NCI-H526 (cell line): ENCODE measurements around the gene EAF2.
"Not testable (repeated sequence)": the region's sequence is repeated elsewhere in the genome, so short reads cannot be mapped to it uniquely, and the experiment has no call there.

Source experiments
- DNase-seq, 2 experiments: peaks; one replicate each; lab custom pipeline; 2025; lab: John Stamatoyannopoulos, UW

EAF2 gene

DNA sequence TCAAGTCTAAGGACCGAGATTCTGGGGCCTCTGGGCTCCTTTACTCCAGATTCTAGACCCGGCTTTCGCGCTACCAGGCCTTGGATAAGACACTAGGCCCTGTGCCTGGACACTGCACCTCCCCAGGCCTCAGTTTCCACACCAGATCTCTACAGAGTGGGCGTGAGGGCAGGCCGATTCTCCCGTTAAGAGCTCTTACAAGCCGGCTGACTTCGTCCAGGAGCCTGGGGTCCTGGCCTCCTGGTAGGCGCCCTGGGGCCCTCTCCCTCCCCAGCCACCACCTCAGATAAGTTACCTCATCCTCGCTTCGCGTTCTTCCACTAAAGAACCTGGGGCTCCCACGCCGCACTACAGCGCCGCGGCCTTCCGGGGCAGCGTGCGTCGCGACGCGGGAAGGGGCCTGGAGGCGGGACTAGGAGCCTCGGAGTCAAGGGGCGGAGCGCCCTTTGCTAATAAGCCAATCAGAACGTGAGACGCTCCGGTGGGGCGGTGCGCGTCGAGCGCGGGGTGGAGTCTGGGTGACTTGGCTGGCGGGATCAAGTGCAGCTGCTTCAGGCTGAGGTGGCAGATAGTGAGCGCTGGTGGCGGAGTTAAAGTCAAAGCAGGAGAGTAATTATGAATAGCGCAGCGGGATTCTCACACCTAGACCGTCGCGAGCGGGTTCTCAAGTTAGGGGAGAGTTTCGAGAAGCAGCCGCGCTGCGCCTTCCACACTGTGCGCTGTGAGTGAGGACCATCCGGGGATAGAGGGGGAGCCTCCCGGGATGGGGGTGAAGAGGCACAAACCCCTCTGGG is at the start of gene EAF2, which contains the start of gene IQCB1:
Gene EAF2, plus strand, starts transcription at position 539 of the 794 bp plus-strand sequence. Its CDS starts 77 bp downstream, at position 616.
Gene IQCB1, minus strand, starts transcription at position 390 of the 794 bp plus-strand sequence. CDS start 6,100 bp downstream, outside the sequence.
- peak; percentile 88 to 99 for DNase-seq

DNA sequence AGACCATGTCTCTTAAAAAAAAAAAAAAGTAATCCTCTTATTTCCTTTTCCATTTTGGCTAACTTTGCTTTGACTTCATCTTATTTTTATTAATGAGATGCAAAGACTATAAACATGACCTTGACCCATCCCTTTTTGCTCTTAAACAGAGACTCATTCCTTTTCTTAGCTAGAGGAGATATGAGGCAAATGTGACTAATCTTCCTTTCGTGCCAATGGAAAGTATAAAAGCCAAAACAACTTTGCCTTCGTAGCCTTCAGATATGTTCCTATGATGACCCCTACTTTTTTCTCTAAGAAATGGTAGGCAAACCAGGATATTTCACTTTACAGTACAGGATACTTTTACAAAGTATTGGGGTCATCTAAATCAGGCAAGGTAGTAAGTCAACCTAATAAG is 48.5 kb upstream of the EAF2 start:
- no peak for DNase-seq

DNA sequence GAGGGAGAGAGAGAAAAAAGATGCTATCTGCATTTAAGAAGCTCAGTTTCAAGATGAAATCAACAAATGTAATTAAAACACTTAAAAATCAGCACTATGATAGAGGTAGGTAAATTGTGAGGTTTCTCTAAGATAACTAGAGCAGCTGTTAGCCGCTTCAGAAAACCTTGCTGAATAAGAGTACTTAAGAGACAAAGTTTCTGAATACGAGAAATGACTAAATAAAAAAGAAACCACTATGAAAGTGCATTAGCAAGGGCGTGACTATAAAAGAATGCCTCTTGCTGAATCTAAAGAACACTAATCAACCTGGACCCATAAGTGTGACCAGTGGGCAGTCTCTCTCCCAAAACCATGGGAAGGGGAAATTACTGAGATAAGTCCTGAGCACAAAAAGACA is 41.9 kb upstream of the EAF2 start:
- DNase-seq = no peak

DNA sequence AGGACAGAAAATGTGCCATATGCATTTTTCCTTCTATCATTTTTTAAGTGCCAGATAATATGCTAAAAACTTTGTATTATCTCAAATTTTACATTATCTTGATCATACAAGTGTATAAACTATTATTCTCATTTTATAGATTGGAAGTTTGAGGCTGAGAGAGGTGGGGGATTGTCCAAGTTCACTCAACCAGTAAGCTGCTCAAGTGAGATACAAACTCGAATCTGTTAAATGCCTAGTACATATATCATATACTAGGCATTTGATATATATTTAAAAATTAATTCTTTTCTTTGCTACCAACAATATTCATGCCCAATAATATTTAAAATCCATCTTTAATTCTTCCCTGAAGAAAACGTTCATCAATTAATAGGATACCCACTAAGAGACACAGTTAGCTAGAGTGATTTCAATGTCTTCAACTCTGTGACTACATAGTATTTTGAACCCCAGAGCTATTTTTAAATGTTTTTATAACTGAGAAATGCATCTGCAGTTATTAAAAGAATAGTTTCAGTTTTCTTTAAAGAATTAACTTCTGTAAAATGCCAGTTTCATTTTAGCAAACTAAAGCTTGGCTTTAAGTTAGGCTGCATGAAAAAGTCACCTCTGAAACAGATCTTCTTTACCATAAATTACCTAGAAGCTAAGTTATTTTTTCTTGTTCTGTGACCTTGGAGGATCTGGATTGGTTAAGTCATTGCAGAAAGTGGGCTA is 40.6 kb upstream of the EAF2 start:
- DNase-seq = no peak

DNA sequence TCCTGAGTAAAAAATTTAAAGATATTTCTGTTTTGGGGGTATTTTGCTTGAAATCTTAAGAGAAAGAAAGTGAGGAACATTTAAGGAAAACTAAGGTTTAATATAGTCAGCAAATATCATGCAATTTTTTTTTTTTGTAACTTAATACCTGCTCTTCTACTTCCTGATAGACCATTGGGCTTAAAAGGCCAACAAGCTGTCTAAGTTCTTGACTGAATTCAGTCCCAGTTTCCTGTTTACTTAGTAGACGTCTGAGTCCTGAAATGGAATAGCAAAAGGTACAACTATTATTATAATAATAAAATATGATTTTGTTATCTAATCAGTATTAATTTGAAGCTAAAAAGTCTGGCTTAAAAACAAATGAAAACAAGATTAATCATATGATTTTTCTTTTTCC is 38.0 kb upstream of the EAF2 start:
- no peak for DNase-seq

DNA sequence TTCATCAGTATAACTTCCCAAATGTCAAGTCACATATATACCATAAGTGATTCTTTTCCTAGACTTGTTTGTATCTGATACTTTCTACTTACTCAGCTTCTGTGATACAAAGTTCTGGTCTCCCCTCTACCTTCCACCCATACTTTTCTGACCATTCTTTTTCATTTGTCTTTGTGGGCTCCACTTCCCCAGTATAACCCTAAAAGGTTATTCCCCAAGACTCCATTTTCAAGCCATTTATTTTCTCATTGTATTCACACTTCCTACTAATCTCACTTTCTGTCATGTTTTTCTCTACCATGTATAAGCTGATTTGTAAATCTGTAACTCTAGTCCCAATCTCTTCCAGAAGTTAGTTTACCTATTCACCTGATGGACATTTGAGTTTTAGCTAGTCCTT is 34.1 kb upstream of the EAF2 start:
- no peak for DNase-seq

DNA sequence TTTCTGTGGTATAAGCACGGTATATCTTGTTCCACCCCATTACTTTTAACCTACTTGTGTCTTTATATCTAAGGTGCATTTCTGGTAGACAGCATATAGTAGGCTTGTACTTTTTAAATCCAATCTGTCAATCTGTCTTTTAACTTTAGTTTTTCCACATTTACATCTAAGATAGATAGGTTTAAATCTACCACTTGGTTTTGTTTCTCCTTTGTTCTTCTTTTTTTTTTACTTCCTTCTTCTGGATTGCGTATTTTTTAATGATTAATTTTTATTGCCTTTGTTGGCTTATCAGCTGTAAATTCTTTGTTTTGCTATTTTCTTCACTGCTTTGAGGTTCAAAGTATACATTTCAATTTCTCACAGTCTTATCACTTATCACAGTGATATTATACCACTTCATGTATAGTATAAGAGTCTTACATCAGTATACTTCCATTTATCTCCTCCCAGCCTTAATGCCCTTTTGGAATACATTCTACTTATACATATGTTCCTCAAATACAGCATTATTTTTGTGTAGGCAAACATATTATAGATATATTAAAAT is 31.2 kb upstream of the EAF2 start:
- no peak for DNase-seq

DNA sequence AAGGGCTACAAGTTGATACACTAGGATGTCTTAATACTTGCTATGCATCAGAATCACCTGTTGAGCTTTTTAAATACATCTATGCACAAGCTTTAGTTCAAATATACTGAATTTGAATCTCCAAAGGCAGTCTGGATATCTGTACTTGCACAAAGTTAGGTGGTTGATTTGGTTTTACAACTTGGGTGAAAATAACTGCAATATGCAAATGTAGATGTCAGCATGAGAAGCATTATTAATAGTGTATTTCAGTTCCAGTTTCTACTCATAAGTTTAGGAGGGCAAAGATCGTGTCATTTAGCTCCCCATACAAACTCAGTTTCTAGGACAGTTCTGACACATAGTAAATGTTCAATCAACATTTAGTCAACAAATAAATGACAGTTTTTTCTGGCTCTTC is 25.8 kb upstream of the EAF2 start:
- peak in 1 of 2 experiments; percentile 22 for DNase-seq

DNA sequence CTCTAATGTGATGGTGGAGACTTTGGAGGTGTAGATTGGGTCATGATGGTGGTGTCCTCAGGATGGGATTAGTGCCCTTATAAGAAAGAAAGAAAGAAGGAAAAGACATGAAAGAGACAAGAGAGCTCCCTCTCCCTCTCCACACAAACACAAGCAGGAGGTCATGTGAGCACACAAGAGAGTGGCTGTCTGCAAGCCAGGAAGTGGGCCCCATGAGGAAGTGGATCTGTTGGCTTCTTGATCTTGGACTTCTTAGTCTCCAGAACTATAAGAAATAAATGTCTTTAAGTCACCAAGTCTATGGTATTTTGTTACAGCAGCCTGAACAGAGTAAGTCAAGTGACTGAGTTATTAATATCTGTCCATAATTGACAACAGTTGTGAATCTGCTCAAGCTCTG is 17.3 kb upstream of the EAF2 start:
- no peak for DNase-seq

DNA sequence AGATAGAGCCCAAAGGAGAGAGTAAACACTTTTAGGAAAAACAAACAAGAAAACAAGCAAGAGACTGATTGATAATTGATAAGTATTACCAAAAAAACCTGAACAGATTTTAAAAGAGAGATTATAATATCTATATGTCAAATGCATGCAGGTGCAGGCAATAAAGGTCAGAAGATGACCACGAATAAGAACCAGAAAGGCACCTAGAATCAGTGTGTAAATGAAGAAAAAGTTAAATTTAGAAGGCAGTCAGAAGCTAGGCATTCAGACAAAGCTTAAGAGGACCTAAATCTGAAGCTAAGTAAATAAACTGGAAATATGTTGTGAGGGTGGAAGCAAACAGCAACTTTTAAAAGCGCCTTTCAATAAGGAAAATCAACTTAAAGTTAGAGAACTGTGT is 16.4 kb upstream of the EAF2 start:
- no peak for DNase-seq

DNA sequence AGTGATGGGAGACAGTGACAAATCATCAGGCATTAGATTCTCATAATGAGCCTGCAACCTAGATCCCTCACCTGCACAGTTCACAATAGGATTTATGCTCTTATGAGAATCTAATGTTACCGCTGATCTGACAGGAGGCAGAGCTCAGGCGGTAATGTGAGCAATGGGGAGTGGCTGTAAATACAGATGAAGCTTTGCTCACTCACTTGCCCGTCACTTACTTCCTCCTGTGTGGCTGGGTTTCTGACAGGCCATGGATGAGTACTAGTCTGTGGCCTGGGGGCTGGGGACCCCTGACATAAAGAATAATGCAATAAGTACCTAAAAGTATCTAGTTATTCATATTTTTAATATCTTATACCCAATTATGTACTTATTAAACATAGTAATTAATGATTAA is 15.8 kb upstream of the EAF2 start:
- no peak for DNase-seq

DNA sequence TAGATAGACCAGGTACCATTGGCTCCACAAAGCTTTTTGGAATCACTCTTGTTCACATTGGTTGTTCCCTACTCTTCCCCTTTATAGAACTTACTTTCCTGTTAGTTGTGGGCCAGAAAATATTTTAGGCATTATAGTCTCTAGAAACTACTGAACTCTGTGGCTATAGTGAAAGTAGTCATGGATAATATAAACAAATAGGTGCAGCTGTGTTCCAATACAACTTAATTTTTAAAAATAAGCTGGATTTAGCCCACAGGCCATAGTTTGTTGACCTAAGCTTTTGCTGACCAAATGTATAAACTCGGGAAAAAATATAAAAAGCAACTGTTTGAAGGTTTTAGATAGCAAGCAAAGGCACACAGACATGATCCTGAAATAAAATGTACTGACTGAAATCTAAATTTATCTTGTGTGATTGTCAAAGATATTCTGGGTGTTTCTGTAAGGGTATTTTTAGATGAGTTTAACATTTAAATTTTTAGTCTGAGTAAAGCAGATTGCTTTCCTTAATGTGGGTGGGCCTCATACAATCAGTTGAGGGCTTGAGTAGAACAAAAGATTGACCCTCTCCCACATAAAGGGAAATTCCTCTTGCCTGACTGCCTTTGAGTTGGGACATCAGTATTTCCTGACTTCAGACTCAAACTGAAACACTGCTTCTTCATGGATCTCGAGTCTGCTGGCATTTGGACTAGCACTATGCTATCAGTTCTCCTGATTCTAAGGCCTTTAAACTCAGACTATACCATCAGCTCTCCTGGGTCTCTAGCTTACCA is 13.4 kb upstream of the EAF2 start:
- DNase-seq = no peak

DNA sequence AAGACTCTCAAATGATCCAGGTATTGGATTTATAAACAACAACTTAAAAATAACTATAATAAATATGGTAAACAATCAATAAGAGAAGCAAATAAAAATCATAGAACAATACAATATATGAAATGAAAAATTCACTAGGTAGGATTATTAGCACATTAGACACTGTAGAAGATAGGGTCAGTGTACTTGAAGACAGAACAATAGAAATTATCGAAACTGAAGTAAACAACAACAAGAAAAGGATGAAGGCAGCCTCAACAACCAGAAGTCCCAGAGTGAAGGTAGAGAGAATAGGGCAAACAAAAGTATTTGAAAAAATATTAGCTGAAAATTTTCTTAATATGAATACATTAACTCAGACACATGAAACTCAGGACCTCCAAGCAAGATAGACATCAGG is 12.0 kb upstream of the EAF2 start:
- no peak for DNase-seq

DNA sequence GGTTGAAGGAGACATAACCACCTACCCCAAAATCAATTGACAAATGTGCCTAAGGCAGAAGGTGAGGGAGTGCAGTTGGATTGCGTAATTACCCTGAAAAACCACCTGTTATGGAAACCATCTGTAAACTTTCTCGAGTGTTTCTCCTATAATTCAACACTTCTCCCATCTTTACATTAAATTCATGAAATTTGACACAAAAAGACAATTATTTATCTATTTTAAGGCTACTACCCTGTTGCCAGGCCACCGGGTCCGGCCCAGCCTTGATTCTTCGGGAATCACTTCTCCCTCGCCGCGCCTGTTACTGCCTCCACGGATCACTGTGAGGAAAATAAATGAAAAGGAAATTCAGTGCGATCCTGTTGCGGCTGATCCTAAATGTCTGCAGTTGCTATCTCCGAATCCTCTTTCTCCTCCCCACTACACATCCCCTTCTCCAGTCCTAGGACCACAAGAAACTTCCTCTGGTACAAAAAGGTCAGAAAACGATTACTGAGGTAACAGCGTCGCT is 795 bp upstream of the EAF2 start:
- DNase-seq = peak in 1 of 2 experiments; percentile 53

DNA sequence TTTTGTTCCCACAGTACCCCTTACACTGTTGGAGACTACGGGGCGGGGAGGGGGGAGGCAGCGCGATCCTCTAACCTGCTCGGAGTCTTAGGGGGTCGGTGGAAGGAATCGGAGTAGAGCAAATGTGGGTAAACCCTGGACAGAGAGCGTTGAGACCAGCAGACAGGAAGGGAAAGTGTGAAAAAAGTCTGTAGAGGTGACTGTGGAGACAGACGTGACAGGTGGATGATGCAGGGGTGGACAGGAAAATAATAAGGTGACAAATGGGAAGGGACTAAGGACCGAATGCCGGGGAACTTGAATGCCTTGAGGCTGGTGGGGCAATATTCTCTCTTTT is 424 bp downstream of the EAF2 start:
- DNase-seq = peak in 1 of 2 experiments; percentile 67

DNA sequence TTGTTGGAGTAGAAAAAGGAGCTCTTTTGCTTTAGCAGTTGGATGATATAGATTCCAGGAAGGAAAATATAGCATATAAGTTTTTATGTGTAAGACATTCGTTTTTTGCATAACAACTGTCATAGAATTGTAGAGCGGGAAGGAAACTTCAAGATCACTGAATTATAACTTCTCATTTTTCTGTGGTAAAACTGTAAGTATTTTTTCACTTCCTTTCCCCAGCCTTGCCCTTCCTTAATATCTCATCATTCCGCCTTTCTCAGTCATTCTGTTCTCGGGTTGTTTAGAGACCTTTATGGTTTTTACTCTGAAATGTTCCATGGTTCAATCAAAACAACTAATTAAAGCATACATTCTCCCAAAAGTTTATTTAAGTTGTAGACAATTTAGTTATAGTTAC is 1.1 kb downstream of the EAF2 start:
- no peak for DNase-seq

DNA sequence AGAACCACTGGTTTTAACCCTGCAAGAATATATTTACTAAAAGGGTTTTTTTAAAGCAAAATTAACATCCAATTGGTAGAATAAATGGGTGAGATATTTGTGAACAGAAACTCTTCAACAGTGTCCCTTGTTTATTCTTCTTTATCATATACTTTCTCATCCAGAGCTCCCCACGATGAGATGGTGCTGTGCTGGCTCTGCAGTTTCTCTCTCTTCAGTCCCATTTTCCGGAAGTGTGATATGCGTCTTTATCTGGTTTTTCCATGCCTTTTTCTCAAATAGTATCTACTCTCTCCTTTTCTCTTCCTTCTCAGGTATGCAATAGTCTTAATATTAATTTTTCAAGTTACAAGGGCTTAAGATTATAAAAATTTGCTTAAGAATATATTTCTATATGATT is 1.5 kb downstream of the EAF2 start:
- no peak for DNase-seq

DNA sequence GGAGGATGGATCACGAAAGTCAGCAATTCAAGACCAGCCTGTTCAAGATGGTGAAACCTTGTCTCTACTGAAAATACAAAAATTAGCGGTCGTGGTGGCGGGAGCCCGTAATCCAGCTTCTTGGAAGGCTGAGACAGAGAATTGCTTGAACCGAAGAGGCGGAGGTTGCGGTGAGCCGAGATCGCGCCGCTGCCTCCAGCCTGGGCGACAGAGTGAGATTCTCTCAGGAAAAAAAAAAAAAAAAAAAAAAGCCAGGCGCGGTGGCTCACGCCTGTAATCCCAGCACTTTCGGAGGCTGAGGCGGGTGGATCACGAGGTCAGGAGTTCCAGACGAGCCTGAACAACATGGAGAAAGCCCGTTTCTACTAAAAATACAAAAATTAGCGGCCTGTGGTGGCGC is 5.0 kb downstream of the EAF2 start:
- no peak for DNase-seq

DNA sequence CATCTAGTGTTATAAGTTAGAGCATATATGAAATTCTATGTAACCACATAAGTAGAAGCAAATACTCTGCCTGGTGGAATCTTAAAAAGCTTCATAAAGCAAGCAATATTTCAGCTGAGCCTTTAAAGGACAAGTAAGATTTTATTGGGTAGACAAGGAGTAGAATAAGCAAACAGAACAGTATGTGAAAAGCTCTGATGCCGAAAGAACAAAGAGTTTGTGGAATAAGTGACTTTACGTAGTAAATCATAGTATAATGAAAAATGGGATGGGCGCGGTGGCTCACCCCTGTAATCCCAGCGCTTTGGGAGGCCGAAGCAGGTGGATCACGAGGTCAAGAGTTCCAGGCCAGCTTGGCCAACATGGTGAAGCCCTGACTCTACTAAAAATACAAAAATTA is 9.9 kb downstream of the EAF2 start:
- DNase-seq = no peak

DNA sequence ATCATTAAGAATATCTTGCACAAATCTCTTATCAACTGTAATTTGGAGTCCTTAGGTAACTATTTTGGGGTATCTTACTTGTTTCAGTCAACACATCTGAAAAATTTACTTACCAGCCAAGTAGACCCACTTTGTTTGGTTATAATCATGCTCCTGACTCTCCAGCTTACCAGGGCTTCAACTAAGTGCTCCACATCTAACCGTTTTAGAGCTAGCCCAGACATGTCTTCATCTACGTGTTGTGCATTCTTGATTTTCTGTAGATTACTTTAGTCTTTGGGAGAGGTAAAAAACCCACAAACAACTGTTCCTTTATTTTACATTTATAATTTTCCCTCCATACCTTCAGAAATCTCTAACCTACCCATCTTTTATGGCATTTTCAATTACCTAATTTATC is 17.2 kb downstream of the EAF2 start:
- no peak for DNase-seq

DNA sequence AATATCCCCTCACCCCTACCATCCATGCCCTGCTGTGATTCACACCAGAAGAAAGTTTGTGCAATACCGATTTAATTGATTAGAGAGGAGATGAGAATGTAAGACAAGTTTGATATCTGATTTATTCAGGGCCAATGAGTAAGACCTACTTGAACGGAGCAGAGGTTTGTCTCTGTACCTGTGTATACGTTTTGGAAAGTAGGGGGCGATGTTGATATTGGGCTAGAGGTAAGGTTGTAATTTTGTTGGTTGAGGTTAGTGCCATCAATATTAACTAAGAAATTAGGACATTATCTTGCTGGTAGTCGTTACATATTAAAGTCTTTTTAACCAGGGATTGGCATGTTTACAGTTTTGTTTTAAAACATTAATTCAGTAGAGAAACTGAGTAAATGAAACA is 20.5 kb downstream of the EAF2 start:
- peak; percentile 13 to 70 for DNase-seq

DNA sequence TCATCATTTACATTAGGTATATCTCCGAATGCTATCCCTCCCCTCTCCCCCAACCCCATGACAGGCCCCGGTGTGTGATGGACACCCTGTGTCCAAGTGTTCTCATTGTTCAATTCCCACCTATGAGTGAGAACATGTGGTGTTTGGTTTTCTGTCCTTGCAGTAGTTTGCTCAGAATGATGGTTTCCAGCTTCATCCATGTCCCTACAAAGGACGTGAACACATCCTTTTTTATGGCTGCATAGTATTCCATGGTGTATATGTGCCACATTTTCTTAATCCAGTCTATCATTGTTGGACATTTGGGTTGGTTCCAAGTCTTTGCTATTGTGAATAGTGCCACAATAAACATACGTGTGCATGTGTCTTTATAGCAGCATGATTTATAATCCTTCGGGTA is 22.8 kb downstream of the EAF2 start:
- DNase-seq = not testable (repeated sequence)
